ENCODE results near the gene DACH2.

GRCh38 chrX:86805241-86805640 lies 657.0 kb downstream of the DACH2 start:
- TF ChIP-seq GABPA (IDR thresholded peaks at IDR 0.05 in 1 of 2, conservative IDR thresholded peaks at IDR 0.05 in 1 of 2) (no peak), SP1 (IDR thresholded peaks at IDR 0.05) (no peak), HNF4G (IDR thresholded peaks at IDR 0.05) (no peak), YY1 (IDR thresholded peaks at IDR 0.05) (no peak), RAD21 (IDR thresholded peaks at IDR 0.05) (no peak), EGR1 (IDR thresholded peaks at IDR 0.05; ENCODE audit: low read depth in 2 of 2) (no peak), HNF4A (conservative IDR thresholded peaks at IDR 0.05) (no peak), JUND (IDR thresholded peaks at IDR 0.05) (no peak), ATF3 (IDR thresholded peaks at IDR 0.05) (no peak), MAX (IDR thresholded peaks at IDR 0.05) (no peak), RXRA (IDR thresholded peaks at IDR 0.05) (no peak)
- TF ChIP-seq, protein P1, sequence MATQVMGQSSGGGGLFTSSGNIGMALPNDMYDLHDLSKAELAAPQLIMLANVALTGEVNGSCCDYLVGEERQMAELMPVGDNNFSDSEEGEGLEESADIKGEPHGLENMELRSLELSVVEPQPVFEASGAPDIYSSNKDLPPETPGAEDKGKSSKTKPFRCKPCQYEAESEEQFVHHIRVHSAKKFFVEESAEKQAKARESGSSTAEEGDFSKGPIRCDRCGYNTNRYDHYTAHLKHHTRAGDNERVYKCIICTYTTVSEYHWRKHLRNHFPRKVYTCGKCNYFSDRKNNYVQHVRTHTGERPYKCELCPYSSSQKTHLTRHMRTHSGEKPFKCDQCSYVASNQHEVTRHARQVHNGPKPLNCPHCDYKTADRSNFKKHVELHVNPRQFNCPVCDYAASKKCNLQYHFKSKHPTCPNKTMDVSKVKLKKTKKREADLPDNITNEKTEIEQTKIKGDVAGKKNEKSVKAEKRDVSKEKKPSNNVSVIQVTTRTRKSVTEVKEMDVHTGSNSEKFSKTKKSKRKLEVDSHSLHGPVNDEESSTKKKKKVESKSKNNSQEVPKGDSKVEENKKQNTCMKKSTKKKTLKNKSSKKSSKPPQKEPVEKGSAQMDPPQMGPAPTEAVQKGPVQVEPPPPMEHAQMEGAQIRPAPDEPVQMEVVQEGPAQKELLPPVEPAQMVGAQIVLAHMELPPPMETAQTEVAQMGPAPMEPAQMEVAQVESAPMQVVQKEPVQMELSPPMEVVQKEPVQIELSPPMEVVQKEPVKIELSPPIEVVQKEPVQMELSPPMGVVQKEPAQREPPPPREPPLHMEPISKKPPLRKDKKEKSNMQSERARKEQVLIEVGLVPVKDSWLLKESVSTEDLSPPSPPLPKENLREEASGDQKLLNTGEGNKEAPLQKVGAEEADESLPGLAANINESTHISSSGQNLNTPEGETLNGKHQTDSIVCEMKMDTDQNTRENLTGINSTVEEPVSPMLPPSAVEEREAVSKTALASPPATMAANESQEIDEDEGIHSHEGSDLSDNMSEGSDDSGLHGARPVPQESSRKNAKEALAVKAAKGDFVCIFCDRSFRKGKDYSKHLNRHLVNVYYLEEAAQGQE (IDR thresholded peaks at IDR 0.05) = no peak
- TF ChIP-seq, protein P2, sequence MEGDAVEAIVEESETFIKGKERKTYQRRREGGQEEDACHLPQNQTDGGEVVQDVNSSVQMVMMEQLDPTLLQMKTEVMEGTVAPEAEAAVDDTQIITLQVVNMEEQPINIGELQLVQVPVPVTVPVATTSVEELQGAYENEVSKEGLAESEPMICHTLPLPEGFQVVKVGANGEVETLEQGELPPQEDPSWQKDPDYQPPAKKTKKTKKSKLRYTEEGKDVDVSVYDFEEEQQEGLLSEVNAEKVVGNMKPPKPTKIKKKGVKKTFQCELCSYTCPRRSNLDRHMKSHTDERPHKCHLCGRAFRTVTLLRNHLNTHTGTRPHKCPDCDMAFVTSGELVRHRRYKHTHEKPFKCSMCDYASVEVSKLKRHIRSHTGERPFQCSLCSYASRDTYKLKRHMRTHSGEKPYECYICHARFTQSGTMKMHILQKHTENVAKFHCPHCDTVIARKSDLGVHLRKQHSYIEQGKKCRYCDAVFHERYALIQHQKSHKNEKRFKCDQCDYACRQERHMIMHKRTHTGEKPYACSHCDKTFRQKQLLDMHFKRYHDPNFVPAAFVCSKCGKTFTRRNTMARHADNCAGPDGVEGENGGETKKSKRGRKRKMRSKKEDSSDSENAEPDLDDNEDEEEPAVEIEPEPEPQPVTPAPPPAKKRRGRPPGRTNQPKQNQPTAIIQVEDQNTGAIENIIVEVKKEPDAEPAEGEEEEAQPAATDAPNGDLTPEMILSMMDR (IDR thresholded peaks at IDR 0.05; ENCODE audit: low read depth, low read length, missing input control) = no peak
